NCI-H2196 (cell line): ENCODE data around the gene OR6Y1.

Experiments
- DNase-seq: peaks from one replicate; lab custom pipeline; 2025; ENCODE audit not compliant: unreplicated experiment; lab: John Stamatoyannopoulos, UW

The OR6Y1 gene

GRCh38 chr1:158507511-158507910 lies 46.7 kb downstream of the OR6Y1 start:
- DNase-seq: no peak

- no peak for DNase-seq
Measured at GRCh38 chr1:158506369-158506987, 47.7 kb downstream of the OR6Y1 start.

- DNase-seq: no peak
Measured at GRCh38 chr1:158496374-158496773, 57.8 kb downstream of the OR6Y1 start.

GRCh38 chr1:158494796-158495195 lies 59.4 kb downstream of the OR6Y1 start:
- no peak for DNase-seq
